GM12891 (cell line): ENCODE results near the gene MRPS26.
"Not testable (repeated sequence)": the region's sequence is repeated elsewhere in the genome, so short reads cannot be mapped to it uniquely, and the experiment has no call there.

Source experiments
- DNase-seq: peaks from one replicate; pipeline ENCODE4 v3.0.0; 2011; ENCODE audit warnings: low spot score; ENCODE audit not compliant: insufficient read length
- FAIRE-seq: peaks from 2 replicates; lab custom pipeline; 2011; peaks lifted over from hg19 to GRCh38; lab: Jason Lieb, UNC
- PAX5 ChIP-seq: IDR thresholded peaks from 2 replicates; pipeline ENCODE4 v1.6.1; 2011; ENCODE audit warnings: low read length, moderate library complexity, mild to moderate bottlenecking; ENCODE audit not compliant: insufficient read depth, severe bottlenecking
- POLR2A ChIP-seq: IDR thresholded peaks from 2 replicates; pipeline ENCODE4 v1.6.1; 2011; ENCODE audit warnings: low read depth, low read length, control low read depth
- POLR2AphosphoS5 ChIP-seq: IDR thresholded peaks from 2 replicates; pipeline ENCODE4 v1.6.1; 2011; ENCODE audit warnings: low read depth, low read length, control low read depth
- POU2F2 ChIP-seq: IDR thresholded peaks from 2 replicates; pipeline ENCODE4 v1.6.1; 2011; ENCODE audit warnings: low read depth, mild to moderate bottlenecking, control low read depth, low read length, moderate library complexity
- SPI1 ChIP-seq: IDR thresholded peaks from 2 replicates; pipeline ENCODE4 v1.6.1; 2011; ENCODE audit warnings: low read depth, low read length, control low read depth
- TAF1 ChIP-seq: IDR thresholded peaks from 2 replicates; pipeline ENCODE4 v1.6.1; 2011; ENCODE audit warnings: low read depth, low read length, control low read depth

MRPS26 gene

DNA sequence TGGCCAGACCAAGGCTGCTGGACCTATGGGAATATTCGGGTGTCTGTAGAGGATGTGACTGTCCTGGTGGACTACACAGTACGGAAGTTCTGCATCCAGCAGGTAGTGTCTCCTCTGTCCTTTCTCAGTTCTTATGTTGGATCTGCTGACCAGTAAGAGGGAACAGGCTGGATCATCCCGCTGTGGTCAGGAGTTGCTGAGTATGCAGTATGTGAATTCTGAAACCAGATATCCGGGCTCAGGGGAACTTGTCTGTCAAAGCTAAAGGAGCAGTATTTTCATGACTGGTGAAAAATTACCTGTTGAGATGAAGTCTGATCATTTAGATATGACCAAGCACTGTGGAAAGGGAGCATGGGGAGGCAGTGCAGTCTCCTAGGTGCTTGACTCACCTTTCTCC lies 24.5 kb upstream of the MRPS26 start:
- DNase-seq (no peak), FAIRE-seq (no peak)
- TF ChIP-seq SPI1 (no peak), POLR2A (no peak), TAF1 (no peak), POLR2AphosphoS5 (no peak), POU2F2 (no peak), PAX5 (no peak)

DNA sequence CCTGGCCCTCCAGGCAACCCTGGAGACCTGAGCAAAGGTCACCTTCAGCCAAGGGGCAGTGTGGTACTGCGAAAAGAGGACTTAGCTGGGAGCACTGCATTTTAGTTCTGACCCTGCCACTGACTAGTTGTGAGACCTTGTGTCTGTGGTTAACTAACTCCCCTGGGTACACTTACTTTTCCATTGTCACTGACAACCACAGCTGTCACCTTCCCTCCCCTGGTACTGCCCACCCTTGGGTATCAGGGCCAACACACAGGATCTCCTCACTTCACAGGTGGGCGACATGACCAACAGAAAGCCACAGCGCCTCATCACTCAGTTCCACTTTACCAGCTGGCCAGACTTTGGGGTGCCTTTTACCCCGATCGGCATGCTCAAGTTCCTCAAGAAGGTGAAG lies 24.1 kb upstream of the MRPS26 start:
- DNase-seq = no peak
- no peak for FAIRE-seq
- TF ChIP-seq SPI1 (no peak), POU2F2 (no peak), TAF1 (no peak), PAX5 (no peak), POLR2A (no peak), POLR2AphosphoS5 (no peak)

DNA sequence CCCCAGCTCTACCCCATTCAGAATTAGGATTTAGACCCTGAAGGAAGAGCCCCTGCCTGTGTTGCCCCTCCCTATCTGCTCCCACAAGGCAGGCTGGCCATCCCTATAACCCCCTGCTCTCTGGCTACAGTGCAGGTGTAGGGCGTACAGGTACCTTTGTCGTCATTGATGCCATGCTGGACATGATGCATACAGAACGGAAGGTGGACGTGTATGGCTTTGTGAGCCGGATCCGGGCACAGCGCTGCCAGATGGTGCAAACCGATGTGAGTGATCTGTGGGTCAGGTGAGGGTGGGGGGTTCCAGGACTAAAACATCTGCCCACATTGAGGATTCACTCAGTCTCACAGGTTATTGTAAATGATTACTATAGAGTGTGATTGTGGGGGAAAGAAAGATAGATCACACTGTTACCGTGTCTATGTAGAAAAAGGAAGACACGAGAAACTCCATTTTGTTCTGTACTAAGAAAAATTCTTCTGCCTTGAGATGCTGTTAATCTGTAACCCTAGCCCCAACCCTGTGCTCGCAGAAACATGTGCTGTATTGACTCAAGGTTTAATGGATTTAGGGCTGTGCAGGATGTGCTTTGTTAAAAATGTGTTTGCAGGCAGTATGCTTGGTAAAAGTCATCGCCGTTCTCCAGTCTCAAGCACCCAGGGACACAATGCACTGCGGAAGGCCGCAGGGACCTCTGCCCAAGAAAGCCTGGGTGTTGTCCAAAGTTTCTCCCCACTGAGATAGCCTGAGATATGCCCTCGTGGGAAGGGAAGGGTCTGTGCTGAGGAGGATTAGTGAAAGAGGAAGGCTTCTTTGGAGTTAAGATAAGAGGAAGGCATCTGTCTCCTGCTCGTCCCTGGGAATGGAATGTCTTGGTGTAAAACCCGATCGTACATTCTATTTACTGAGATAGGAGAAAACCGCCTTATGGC lies 23.0 kb upstream of the MRPS26 start:
- not testable (repeated sequence) for DNase-seq, FAIRE-seq

DNA sequence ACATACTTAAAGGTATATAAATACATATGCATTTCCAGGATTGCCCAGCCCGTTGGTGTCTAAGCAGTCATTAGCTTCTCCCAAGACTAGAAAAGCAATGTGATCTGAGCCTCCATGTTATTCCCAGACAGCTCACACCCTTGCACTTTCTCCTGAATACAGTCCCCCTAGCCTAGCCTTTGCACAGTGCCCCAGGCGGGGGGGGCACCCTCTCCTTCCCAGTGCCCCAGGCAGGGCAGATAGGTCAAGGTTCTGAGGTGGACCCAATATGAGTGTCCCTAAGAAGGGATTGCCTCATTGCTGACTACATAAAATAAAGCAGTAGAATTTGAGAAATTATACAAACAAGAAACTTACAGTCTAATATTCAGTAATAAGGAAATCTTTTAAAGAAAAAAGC lies 17.9 kb upstream of the MRPS26 start:
- TF ChIP-seq POLR2AphosphoS5 = no peak
- TF ChIP-seq PAX5 = no peak
- TF ChIP-seq POLR2A = no peak
- TF ChIP-seq TAF1 = no peak
- TF ChIP-seq POU2F2 = no peak
- TF ChIP-seq SPI1 = no peak
- FAIRE-seq (no peak), DNase-seq (no peak)

DNA sequence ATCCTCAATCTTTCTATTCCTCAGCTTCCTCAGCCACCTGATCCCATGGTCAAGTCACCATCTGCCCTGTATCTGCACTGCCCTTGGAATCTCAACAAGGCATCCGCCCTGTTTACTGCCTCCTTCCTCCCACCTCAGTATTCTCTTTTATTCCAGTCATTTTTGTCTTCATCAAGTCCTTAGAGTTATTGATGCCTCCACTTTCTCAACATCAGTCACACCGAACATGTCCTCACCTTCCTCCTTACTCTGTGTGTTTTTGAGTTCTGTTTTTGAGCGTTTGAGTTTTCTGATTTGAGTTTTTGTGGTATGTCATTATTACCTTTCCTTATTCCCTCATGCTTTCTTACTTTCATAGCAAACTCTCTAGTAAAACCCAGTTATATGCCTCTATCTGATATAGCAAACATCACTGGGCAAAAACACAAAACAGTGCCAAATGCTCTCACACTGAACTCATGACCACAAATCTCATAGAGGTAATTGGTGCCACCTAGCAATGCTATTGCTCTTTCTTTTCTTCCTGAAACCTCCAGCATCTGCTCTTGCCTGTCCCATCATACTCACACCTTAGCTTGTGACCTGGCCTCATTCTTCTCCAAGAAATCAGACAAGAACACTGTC lies 14.2 kb upstream of the MRPS26 start:
- no peak for DNase-seq
- no peak for FAIRE-seq
- TF ChIP-seq TAF1 (no peak), POU2F2 (no peak), SPI1 (no peak), POLR2AphosphoS5 (no peak), PAX5 (no peak), POLR2A (no peak)

DNA sequence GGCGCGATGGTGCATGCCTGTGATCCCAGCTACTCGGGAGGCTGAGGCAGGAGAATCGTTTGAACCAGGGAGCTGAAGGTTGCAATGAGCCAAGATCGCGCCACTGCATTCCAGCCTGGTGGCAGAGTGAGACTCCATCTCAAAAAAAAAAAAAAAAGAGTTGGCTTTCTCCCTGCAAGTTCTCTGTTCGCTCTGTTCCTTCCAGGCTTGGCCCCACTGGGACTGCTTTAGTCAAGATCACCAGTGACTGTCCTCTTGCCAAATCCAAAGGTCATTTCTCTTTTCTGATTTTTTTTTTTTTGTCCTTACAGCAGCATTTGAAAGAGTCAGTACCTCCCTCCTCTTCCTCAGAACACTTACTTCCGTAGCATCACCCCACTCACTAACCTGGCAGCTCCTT lies 13.2 kb upstream of the MRPS26 start:
- no peak for TF ChIP-seq PAX5
- no peak for TF ChIP-seq POLR2A
- no peak for TF ChIP-seq POLR2AphosphoS5
- no peak for TF ChIP-seq TAF1
- no peak for TF ChIP-seq SPI1
- TF ChIP-seq POU2F2 = no peak
- DNase-seq = no peak
- FAIRE-seq = no peak

DNA sequence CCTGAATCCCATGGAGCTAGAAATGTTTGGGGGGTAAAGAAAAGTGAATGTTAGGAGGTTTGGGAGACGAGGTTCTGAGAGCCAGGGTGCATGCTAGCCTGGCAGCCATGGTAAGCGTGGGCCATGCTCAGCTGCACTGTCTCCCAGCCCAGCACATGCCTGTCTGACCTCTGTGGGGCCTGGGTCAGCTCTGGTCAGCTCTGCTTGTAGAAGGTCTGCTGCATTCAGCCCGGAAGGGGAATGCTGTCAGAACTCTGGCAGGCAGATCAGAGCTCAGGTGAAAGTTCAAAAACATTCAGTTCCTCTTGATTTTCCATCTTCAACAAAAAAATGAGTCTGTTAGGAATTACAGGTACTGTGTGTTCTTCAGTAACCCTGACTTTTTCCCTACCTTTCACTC lies 8.2 kb upstream of the MRPS26 start:
- DNase-seq = no peak
- no peak for FAIRE-seq
- TF ChIP-seq SPI1 (no peak), POU2F2 (no peak), POLR2AphosphoS5 (no peak), PAX5 (no peak), POLR2A (no peak), TAF1 (no peak)

DNA sequence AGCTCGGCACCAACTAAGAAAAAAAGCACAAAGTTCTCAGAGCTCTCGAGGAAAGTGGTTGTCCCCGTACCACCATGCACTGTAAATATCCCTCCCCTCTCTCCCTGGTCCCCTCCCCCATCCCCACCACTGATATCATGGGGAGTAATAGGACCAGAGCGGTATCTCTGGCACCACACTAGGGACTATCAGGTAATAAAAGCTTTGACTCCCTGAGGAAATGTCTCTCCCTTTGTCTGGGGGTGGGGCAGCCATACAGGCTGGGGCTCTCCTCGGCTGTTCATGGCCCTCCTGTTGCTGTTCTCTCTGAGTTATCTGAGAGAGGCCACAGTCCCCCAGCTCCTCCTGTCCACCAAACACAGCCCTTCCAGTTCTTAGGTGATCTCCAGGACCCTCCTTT lies 7.4 kb upstream of the MRPS26 start:
- TF ChIP-seq POU2F2 (no peak), TAF1 (no peak), PAX5 (no peak), POLR2A (no peak), POLR2AphosphoS5 (no peak), SPI1 (no peak)
- DNase-seq (no peak), FAIRE-seq (no peak)

DNA sequence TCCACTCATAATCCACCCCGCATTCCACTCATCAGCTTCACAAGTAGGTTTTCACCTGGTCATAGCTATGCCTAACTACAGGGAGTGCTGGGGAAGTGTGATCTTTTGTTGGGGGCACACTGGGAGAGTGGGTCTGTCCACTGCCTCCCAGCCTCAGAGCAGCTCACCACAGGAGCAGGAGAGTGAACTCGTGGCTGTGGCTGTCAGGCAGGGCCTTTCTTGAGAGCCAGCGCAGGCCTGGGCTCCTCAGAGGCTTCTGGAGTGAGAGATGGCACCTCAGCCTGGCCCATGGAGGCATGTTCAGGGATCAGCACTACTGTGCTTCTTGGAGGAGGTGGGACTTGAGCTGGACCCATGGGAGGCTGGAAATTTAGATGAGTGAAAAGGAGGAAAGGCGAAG lies 6.4 kb upstream of the MRPS26 start:
- DNase-seq = no peak

More for the DNA sequence above, 6.4 kb upstream of the MRPS26 start:
- TF ChIP-seq SPI1 = no peak
- TF ChIP-seq POLR2A = no peak
- TF ChIP-seq TAF1 = no peak
- TF ChIP-seq POU2F2 = no peak
- TF ChIP-seq PAX5 = no peak
- TF ChIP-seq POLR2AphosphoS5 = no peak
- no peak for FAIRE-seq
